Adipose tissue (tissue), 3 donors: ENCODE results near the gene DDX56. TPM values are rescaled to one million over a fixed set of nuclear protein-coding genes. Genes with fewer than 3 reads are reported as not detected.

Experiments
- H3K27ac ChIP-seq: one replicate; pipeline ENCODE4 v1.5.1; 2013; ENCODE audit warnings: low read depth, low read length
- WGBS, 3 donors: extraction: QIAGEN DNeasy Blood & Tissue Kit; methylation state at CpG; one replicate each; pipeline ENCODE4 v1.1.7; 2013; 5-methylcytosine and 5-hydroxymethylcytosine counted together
- polyA plus RNA-seq, 3 donors: library from polyadenylated mRNA; stranded (reverse); fragments of 200-250 nt; gene quantifications; one replicate each; pipeline ENCODE4 v1.2.3, GENCODE V29; 2013
- donor health status: healthy with polysubstance abuse.
- donor health status: Bipolar disorder and iron deficiency.
- donor health status: healthy.

Gene DDX56
- polyA plus RNA-seq, 3 donors: 27.3 to 50.9 (median 30.3) TPM

DNA sequence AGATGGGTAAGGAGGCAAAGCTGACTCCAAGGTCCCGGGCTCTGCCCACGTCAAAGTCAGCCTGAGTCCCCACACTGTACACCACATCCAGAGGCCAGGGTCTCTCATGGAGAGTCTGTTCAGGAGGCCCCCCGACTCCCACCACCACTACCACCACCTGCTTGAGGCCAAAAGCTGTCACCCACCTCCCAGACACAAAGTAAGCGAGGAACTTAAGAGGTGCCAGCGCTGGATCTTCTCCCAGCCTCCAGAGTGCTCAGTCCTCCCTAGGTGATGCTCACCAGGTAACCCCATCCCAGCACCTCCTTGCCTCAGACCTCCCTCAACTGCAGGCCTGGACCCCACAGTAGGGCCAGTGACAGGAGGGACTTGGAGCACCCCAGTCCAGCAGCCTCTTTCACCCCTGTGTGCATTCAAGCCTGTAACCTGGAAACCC lies 33.1 kb downstream of the DDX56 start:
- 84 to 91% (median 85%) methylated on average over 4 to 5 of the region's 5 CpGs for WGBS, 3 donors
- no peak overlapping the region for H3K27ac ChIP-seq

DNA sequence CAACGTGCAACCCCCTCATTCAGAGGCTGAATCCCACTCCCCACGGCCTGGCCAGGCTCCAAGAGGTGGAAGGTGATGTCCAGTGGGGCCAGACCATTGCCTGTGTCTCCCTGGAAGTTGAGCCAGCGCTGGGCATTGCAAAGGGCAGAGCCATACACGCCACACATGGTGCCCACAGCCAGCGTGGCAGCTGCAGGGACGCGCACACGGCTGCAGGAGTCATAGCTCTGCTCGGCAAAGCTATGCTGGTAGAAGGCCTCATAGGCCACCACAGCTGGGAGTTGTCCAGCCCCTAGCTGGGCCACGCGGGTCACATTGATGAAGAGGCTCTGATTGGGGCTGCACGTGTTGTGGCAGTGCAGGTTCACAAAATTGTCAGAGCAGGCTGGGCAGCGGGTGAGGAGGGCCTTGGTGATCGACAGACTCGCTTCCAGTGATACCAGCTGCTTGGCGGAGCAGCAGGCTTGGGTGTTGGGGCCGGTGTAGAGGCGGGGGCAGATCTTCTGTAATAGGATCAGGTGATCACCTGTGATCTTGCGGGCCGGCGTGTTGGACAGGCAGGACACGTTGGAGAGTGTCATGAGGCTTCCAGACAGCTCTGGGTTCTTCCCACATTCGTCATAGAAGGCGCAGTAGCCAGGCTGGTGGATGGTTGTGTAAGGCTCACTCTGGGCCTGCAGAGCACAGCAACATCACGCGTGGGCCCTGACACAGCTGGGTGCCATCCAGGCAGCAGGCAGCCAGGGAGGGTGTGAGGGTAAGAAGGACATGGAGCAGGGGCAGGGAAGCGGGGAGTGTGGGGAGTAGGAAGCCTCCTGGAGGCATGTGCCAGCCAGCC lies 33.8 kb downstream of the DDX56 start:
- 85 to 88% (median 86%) methylated on average over 27 of the region's 27 CpGs for WGBS, 3 donors
- H3K27ac ChIP-seq: no peak overlapping the region

DNA sequence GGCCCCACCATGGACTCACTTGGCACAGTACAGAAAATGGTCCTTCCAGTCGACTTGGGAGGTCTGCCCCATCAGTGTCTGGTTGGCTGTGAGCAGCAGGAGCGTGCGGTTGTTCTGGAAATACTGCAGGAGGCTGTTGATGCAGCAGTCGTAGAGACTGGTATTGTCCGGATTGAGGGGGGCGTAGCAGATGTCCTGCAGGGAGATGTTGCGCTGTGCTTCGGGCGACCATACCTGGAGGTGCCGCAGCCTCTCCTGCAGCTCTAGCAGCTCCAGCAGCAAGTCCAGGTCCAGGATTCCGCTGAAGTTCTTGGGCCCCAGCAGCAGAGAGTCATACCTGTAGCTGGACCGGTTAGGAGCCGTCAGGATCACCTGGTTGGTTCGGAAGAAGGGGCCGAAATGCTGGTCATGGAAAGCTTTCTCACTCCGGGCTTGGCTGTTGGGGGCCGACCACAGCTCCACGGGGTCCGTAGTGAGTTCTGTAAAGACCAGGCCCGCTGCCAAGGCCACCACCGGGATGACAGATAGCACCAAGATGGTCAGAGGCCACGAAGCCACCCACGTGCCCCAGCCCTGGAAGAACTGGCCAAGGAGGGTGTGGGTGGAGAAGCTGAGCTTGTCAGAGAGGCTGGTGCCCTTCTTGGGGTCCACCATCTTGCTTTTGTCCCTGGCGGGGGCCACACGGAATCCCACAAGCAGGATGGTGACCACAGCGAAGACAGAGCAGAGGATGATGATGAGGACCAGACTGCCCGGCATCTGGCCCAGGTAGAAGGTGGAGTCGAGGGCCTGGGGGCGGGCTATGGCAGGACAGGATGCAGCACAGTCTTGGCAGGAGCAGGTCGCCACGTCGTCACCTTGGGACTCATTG lies 34.7 kb downstream of the DDX56 start:
- 88 to 90% (median 89%) methylated on average over 30 to 32 of the region's 32 CpGs for WGBS, 3 donors
- no peak overlapping the region for H3K27ac ChIP-seq

DNA sequence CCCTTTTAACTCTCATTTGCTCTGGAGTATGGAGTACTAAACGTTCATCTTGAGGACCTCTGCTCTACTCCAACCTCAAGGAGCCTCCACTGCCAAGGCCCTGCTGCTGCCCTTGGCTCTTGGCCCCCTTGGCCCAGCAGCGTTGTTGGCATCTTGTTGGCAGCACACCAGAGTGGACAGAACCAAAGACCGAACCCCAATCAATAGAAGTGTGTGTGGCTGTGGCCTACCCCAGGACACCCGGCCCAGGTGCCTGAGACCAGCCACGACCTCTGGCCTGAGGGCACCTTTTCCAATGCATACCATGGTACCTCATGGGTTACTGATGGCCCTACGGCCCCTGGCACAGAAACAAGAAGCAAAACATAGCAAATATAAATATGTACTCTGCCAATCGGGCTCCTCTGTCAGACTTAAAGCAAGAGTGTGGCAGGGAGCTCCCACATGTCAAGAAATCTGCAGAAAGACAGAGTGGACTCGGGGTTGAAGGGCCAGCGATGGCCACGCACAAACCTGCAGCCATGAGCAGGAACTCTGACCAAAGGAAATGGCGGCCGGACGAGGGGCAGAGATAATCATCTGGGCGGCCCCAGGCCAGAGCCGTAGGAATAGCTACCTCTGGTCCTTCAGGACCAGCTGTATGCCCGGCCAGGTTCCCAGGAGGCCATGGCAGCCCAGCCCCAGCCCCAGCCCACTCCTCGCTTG lies 35.5 kb downstream of the DDX56 start:
- H3K27ac ChIP-seq: no peak overlapping the region
- 71 to 89% (median 82%) methylated on average over 17 of the region's 17 CpGs for WGBS, 3 donors

DNA sequence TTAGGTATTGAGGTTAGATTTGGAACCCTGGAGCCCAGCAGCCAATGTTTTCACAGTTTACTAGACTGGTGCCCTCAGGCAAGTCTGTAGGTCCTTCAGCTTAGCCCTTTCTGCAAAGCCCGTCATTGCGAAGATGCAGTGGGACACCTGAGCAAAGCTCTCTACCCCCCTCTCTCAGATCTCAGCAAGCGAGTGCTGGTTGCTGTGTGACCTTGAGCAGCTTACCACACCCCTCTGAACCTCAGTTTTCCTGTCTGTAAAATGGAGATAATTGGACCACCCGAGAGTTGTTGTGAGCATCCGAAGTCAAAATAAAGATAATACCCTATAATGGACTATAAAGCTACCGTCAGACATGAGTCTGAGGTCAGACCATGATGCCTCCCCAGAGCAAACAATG lies 36.3 kb downstream of the DDX56 start:
- 92 to 94% (median 92%) methylated on average over 6 of the region's 6 CpGs for WGBS, 3 donors
- no peak overlapping the region for H3K27ac ChIP-seq

DNA sequence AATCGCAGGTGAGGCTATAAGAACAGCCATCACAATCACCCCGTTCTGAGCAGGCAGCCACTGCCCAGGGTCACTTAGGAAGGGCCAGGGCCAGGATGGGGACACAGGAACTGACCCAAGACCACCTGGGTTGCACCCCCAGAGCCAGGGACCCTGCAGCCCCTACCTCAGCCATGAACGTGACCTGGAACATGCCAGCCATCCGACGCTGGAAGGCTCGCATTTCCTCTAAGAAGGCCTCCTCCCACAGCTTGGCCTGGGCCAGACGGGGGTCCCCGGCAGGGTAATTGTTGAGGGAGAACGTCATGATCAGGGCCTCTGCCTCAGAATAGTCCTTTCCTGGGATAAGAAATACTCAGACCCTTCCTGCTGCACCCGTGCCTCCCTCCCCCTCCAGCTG lies 37.6 kb downstream of the DDX56 start:
- WGBS, 3 donors: 78 to 86% (median 80%) methylated on average over 10 of the region's 10 CpGs
- H3K27ac ChIP-seq: no peak overlapping the region

DNA sequence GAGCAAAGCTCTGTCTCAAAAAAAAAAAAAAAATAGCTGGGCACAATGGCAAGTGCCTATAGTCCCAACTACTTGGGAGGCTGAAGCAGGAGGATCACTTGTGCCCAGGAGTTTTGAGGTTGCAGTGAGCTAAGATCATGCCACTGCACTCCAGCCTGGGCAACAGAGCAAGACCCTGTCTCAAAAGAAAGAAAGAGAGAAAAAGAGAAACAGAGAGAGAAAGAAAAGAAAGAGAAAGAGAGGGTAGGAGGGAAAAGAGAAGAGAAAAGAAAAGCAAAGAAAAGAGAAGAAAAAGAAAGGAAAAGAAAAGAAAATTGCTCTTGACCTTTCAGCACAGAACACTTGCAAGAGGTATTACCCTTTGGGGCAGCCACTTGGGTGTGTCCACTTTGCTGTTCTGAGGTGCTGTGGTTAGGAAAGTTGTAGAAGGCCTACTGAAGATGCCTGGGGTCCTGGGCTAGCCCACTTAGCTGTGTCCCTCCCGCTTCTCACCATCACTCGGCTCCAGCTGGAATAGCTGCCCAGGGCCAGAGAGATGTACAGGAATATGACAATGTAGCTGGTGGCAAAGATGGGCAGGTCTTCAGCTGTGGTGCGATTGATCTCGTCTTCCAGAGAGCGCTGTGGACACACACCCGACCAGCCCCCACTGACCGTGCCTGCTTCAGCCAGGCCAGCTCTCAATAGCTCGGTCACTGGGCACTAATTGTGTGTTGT lies 38.2 kb downstream of the DDX56 start:
- WGBS, 3 donors: 87 to 93% (median 91%) methylated on average over 8 of the region's 8 CpGs

DNA sequence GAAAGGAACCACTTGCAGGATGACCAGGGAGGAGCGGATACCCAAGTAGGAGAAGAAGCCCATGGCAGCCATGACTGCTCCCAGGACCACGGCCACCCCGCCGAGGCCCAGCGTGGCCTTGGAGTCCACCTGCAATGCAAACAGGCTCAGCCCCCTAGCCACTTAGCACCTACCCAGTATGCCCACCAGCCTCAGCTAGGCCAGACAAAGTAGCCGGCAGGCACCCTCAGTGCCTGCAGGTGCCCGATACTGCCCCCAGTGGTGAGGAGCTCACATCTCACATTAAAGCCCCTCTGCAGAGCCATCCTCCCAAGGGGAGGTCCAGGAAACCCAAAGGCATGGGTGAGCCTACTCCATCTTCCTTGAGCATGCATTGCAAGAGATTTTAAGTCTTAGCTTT lies 39.2 kb downstream of the DDX56 start:
- H3K27ac ChIP-seq: no peak overlapping the region
- 53 to 66% (median 64%) methylated on average over 7 of the region's 7 CpGs for WGBS, 3 donors

More for the DNA sequence above, 38.2 kb downstream of the DDX56 start:
- H3K27ac ChIP-seq: no peak overlapping the region

DNA sequence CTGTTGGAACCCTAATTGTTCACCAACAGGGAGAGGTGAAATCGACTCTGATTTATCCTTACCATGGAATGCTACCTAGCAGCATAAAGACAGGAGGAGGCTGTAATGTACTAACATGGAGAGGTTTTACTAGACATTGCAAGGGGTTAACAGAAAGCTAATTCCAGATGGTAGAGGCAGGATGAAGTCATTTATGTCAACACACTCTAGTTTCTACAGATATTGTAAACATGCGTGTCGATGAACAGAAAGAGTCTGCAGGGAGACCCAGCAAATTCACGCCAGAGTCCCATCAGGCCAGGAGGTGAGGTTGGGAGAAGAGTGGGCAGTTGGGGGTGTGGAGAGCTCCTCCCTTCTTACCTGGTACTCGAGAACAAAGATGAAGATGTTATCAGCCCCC lies 39.6 kb downstream of the DDX56 start:
- WGBS, 3 donors: 50 to 75% (median 70%) methylated on average over 5 of the region's 5 CpGs
- H3K27ac ChIP-seq: no peak overlapping the region

DNA sequence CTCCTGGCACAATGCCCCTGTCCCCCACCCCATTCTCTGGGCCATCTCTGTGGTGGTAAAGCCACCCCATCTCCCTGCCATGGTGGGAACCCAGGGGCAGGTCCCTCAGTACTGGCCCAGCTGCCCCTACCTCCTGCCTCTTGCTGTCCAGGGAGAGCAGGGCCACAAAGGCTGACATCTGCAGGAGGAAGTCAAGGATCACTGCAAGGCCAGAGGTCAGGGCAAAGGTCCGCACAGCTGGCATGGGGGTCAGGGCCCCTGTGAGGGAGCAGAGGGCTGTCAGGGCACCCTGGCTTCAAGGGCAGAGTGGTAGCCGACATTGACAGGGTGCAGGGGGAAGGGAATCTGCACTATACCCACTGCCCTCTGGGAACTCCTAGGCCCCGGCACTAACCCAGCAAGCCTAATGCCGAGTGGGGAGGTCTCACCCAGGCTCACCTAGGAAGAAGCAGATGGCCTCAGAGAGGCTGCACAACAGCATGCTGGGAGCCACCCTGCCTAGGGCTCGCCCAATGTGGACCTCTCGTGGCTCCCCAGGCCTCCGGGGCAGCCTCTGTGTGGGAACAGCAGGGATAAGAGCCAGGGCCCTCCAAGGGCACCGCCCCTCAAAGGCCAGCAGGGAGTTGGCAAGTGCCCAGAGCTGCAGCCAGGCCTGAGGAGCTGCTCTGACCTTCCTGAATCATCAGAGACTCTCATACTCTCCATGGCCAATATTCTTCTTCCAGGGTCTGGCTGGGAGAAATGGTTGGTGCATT lies 40.2 kb downstream of the DDX56 start:
- H3K27ac ChIP-seq: no peak overlapping the region
- 73 to 81% (median 77%) methylated on average over 8 of the region's 8 CpGs for WGBS, 3 donors

DNA sequence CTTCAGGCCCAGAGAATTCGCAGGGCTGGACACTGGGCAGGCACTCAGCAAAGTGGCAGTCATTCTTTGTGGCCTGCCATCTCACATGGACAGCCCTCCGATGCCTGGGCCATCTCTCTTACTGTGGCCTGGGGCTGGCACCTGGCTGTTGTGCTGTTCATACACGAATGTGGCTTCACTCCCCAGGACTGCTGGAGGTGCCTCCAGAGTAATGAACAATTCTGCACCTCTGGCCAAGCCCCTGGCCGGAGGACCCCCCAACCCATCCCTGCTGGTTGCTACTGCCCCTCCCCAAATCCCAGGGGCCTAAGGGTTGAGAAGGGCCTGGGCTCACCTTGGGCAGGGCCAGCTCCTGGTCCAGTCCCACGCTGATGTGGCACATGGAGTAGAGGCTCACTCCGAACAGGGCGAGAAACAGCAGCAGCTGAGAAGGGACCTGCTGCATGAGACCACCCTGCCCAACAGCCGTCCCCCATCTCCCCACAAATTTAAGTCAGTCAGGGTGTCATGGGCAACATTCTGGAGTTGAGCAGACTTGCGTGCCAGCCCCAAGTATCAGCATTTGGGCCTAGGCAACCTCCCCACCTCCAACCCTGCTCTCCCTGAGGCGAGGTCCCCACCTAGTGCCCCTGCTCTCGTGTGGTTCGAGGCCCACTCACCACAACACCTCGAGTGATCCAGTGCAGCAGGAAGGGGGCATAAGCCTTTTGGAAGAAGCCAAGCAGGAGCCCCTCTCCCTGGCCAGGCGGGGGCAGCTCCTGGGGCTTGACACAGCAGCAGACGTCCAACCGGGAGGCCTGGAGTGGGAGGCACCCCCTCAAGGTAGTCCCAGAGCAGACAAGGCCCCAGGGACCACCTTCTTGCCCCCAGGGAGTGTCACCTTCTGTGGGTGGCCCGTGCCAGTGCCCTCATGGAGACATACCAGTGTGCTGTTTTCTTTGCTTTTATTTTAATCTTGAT lies 42.0 kb downstream of the DDX56 start:
- H3K27ac ChIP-seq: no peak overlapping the region
- WGBS, 3 donors: 83 to 89% (median 83%) methylated on average over 17 of the region's 17 CpGs

DNA sequence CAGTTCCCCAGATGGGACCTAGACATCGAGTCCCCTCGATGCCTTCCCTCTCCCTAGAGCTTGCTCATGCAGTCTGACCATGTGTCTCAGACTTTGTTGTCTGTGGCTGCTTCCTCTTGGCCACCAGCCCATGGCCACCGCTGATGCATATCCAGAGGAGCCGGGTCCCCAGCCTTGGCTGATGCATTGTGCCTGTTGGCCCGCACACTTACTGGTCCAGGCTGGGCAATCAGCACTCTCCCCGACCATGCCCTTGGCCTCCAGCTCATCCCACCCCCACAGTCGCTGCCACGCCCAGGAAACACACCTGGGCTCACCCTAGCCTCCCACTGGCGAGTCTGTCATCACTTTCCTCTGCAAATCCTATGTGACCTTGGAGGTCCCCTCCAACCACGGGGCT lies 42.7 kb downstream of the DDX56 start:
- no peak overlapping the region for H3K27ac ChIP-seq
- WGBS, 3 donors: 70 to 78% (median 71%) methylated on average over 10 of the region's 10 CpGs

DNA sequence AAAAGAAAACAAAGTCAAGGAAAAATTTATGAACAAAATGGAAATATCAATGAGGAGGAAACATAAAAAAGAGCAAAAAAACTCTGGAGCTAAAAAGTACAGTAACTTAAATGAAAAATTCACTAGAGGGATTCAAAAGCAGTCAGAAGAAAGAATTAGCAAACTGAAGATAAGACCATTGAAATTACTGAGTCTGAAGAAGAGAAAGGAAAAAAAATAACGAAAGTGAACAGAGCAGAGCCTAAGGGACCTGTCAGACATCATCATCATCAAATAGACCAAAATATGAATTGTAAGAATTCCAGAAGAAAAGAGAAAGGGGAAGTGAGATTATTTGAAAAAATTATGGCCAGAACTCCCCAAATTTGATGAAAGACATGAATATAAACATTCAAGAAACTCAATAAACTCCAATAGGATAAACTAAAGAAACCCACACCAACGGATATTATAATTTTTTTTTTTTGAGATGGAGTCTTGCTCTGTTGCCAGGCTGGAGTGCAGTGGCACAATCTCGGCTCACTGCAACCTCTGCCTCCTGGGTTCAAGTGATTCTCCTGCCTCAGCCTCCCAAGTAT lies 48.8 kb downstream of the DDX56 start:
- 76 to 80% (median 79%) methylated on average over 3 of the region's 3 CpGs for WGBS, 3 donors
- no peak overlapping the region for H3K27ac ChIP-seq

DNA sequence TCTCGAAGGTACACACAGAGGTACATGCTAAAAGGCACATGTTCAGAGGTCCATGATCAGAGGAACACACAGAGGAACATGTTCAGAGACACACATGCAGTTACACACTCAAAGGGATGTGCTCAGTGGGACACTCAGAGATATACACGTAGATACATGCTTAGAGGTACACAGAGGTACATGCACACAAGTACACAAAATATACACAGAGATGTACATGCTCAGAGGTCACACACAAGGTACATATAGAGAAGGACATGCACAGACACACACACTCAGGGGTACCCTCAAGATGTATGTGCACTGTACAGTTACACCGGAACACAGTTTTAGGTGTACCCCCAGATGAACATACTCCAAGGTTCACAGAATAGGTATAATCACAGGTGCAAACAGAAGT lies 51.4 kb downstream of the DDX56 start:
- WGBS, 3 donors: 86 to 89% (median 89%) methylated on average over 3 of the region's 3 CpGs
- no peak overlapping the region for H3K27ac ChIP-seq

DNA sequence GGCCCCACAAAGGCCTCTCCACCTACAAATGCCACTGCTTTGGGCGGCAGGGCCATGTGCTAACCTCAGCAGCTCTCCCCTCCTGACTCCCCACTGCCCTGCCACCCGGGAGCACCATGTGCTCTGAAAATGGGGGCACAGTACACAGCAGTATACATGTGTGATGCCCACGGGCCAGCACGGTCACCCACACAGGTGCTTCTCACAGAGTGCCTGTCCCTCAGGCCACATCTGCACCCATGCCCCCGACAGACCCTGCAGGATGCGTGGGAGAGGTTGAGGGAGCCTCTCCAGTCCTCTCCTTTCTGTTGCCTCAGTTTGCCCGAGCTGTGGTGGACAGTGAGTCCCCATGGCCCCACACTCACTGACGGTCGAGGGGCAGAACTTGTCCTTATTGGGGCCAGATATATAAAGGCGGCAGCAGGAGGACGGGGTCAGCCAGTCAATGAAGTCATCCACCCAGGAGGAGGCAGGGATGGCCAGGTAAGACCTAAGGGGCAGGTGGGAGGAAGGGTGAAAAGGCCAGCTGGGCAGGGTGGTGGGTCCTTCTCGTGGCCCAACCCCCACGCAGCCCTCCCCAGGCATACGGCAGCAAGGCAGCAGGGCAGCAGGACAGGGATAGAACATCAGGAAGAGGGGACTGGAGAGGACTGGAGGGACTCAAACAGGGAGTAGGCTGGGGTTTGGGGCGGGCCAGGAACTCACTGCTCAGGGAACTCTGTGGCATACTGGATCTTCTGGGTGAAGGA lies 52.2 kb downstream of the DDX56 start:
- no peak overlapping the region for H3K27ac ChIP-seq
- WGBS, 3 donors: 82 to 83% (median 82%) methylated on average over 15 of the region's 15 CpGs

DNA sequence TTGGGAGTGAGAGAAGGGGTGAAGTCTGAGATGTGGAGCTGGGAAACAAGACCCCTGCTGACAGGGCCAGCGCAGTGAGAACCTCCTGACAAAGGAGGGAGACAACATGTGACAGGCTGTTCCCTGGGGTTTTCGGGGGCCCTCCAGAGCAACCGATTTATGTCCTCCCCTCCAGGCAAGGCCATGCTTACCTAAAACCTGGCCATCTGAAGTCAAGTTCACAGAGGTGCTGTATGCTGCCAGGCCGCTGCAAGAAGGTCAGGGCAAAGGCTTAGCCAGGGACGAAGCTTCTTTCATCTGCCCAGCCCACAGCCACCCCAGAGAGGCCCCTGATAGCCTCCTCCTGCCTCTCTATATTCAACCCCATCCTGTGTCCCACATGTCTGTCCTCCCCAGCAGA lies 53.1 kb downstream of the DDX56 start:
- WGBS, 3 donors: 82 to 90% (median 89%) methylated on average over 4 to 5 of the region's 5 CpGs
- no peak overlapping the region for H3K27ac ChIP-seq
